GM12878 (cell line): ENCODE results near the gene CELF2. TPM values are rescaled to one million over a fixed set of nuclear protein-coding genes. Genes with fewer than 3 reads are reported as not detected.

ENCODE experiments used
- ATAC-seq: fragments of 200-7000 bp; cut with Tn5 transposase; 3 replicates; pipeline ENCODE4 v1.9.1; 2020; ENCODE audit warnings: mild to moderate bottlenecking, moderate library complexity
- BruUV-seq: library from RNA; stranded (reverse); fragments of 400-500 nt; replicated peaks from 2 replicates; lab custom pipeline; 2021; lab: Mats Ljungman, UMichigan
- CTCF ChIA-PET: fragments of 300-600 bp; sonication (Branson Sonifier 250); formaldehyde crosslinking; extraction: SDS; loops from one replicate; lab custom pipeline; 2021; ENCODE audit warnings: inconsistent platforms; lab: Yijun Ruan, JAX
- POLR2A ChIA-PET: fragments of 350-600 bp; formaldehyde crosslinking; extraction: SDS; loops from one replicate; lab custom pipeline; 2021; ENCODE audit warnings: inconsistent platforms; lab: Charles Lee
- RAD21 ChIA-PET: fragments of 300-600 bp; sonication (Branson Sonifier 250); formaldehyde crosslinking; loops from one replicate; lab custom pipeline; 2023; ENCODE audit warnings: antibody characterized with exemption; ENCODE audit not compliant: unreplicated experiment; lab: Charles Lee
- SMC1A ChIA-PET: fragments of 300-600 bp; sonication (Branson Sonifier 250); formaldehyde crosslinking; loops from one replicate; lab custom pipeline; 2023; ENCODE audit not compliant: unreplicated experiment, uncharacterized antibody; lab: Charles Lee
- DNase-seq: peaks from one replicate; pipeline ENCODE4 v3.0.0-alpha.2; 2011; ENCODE audit warnings: low read depth, low spot score
- FAIRE-seq: peaks from 3 replicates; lab custom pipeline; 2011; peaks lifted over from hg19 to GRCh38; lab: Jason Lieb, UNC
- H2AFZ ChIP-seq: 2 replicates; pipeline ENCODE4 v1.6.0; 2011; ENCODE audit warnings: low read depth, low read length, control low read depth; ENCODE audit not compliant: control insufficient read depth
- H3K27ac ChIP-seq: 2 replicates; pipeline ENCODE4 v1.5.1; 2011; ENCODE audit warnings: control low read depth; ENCODE audit not compliant: control insufficient read depth, insufficient read depth
- H3K27me3 ChIP-seq, 2 experiments: replicated peaks in 1 of 2; 2 replicates each; pipeline versions ENCODE4 v1.6.0 to v1.6.1; 2011; ENCODE audit warnings: low read length in 1 of 2; ENCODE audit not compliant: control insufficient read depth in 2 of 2, insufficient read depth in 2 of 2
- H3K36me3 ChIP-seq, 2 experiments: 2 replicates each; pipeline ENCODE4 v1.5.1; 2011; ENCODE audit warnings: low read length in 1 of 2; ENCODE audit not compliant: control insufficient read depth in 2 of 2, insufficient read depth in 2 of 2
- H3K4me1 ChIP-seq: 2 replicates; pipeline ENCODE4 v1.6.1; 2011; ENCODE audit warnings: mild to moderate bottlenecking, low read length, moderate library complexity, mixed read lengths; ENCODE audit not compliant: control insufficient read depth, insufficient read depth
- H3K4me2 ChIP-seq: 2 replicates; pipeline ENCODE4 v1.6.0; 2011; ENCODE audit warnings: control low read depth; ENCODE audit not compliant: control insufficient read depth, insufficient read depth
- H3K4me3 ChIP-seq: fragments of 200-600 bp; sonication (generic); 2 replicates; pipeline ENCODE4 v1.5.1; 2016
- H3K79me2 ChIP-seq: 2 replicates; pipeline ENCODE4 v1.6.0; 2011; ENCODE audit warnings: low read length; ENCODE audit not compliant: control insufficient read depth, insufficient read depth
- H3K9ac ChIP-seq: 2 replicates; pipeline ENCODE4 v1.8.0; 2011; ENCODE audit warnings: low read length, control low read depth, mixed read lengths; ENCODE audit not compliant: control insufficient read depth, insufficient read depth
- H3K9me3 ChIP-seq: replicated peaks from 3 replicates; pipeline ENCODE4 v1.5.1; 2011; ENCODE audit warnings: mild to moderate bottlenecking, low read length; ENCODE audit not compliant: control insufficient read depth, insufficient read depth
- H4K20me1 ChIP-seq: 2 replicates; pipeline ENCODE4 v1.6.0; 2011; ENCODE audit not compliant: control insufficient read depth, insufficient read depth
- CBFB ChIP-seq: IDR thresholded peaks from 2 replicates; pipeline ENCODE4 v1.6.1; 2016; ENCODE audit warnings: antibody characterized with exemption, low read depth
- MTA2 ChIP-seq: fragments of 450-650 bp; IDR thresholded peaks from 2 replicates; pipeline ENCODE4 v1.6.1; 2016; ENCODE audit warnings: low read depth, mild to moderate bottlenecking, moderate library complexity
- MTA3 ChIP-seq: IDR thresholded peaks from 2 replicates; pipeline ENCODE4 v1.6.1; 2012; ENCODE audit warnings: low read length, inconsistent platforms, borderline replicate concordance
- RAD21 ChIP-seq: IDR thresholded peaks from 2 replicates; pipeline ENCODE4 v1.6.1; 2011; ENCODE audit warnings: mild to moderate bottlenecking, low read depth, low read length, moderate library complexity; ENCODE audit not compliant: insufficient read depth
- SIX5 ChIP-seq: IDR thresholded peaks from 2 replicates; pipeline ENCODE4 v1.6.1; 2011; ENCODE audit warnings: mild to moderate bottlenecking, low read depth, low read length, moderate library complexity; ENCODE audit not compliant: severe bottlenecking
- WGBS: methylation state at CpG from one replicate; pipeline ENCODE4 v1.1.6; 2016; ENCODE audit warnings: low lambda C conversion rate; ENCODE audit not compliant: insufficient replicate concordance, insufficient coverage; ENCODE audit errors: missing lambda C conversion rate; 5-methylcytosine and 5-hydroxymethylcytosine counted together
- in situ Hi-C: fragments of 300-500 bp; cut with MboI; formaldehyde crosslinking; loops from 9 replicates; pipeline ENCODE4 v1.14.3; 2018; ENCODE audit warnings: mixed read lengths
- intact Hi-C: fragments of 100-400 bp; cut with micrococcal nuclease; formaldehyde crosslinking; loops from one replicate; pipeline ENCODE4 v1.14.2; 2022; ENCODE audit not compliant: unreplicated experiment
- polyA plus RNA-seq, 11 experiments: library from polyadenylated mRNA; depleted of rRNA in 4 of 11; unstranded in 6 of 11; stranded (reverse) in 5 of 11; fragments of >200 nt; fragmentation: Nextera tagmentation in 4 of 11; fragmentation: Illumina TruSeq in 1 of 11; extraction: Ambion mirVana in 4 of 11; extraction: Trizol in 1 of 11; gene quantifications; 1 replicate in 1 of 11; 2 replicates in 10 of 11; pipeline versions ENCODE4 v1.2.1 to v1.2.3, GENCODE V29; 2011 to 2016; ENCODE audit warnings: inconsistent platforms in 2 of 11, missing spikeins in 2 of 11, low read depth in 1 of 11
- total RNA-seq, 4 experiments: library from RNA; depleted of rRNA in 3 of 4; stranded (reverse); fragments of >200 nt in 3 of 4; fragmentation: Illumina TruSeq in 1 of 4; extraction: Trizol in 1 of 4; gene quantifications; 2 replicates each; pipeline versions ENCODE4 v1.2.1 to v1.2.3, GENCODE V29; 2013 to 2021
- TF ChIP-seq, protein P1 (sequence below): fragments of 450-650 bp; IDR thresholded peaks from 2 replicates; pipeline ENCODE4 v1.6.1; 2017; ENCODE audit warnings: mild to moderate bottlenecking, moderate library complexity

The CELF2 gene
- total and polyA plus RNA-seq, 10 of the 15 experiments (the other 5 are each of a cell fraction or from before 2014, with no cell fraction given), result 20.8 to 129 (median 86.3) TPM

DNA sequence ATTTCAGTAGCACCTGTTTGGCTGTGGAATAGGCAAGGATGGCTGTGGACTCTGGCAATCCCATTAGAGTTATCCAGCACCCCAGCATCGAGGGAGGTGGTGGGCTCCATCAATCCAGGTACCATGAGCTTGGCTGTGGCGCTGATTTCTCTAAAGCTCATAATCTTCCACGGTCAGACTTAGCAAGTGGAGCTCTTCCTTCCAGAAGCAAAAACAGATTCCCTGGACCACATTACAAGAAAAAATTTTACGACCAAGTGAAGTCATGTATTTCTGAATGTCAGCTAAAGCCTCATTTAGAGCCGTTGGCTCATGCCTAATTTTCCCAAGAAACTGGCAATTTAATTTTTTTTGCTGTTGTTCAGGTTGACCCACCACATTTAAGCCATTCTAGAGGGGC, 135.1 kb downstream of the CELF2 start (continued):
- TF ChIP-seq, protein P1, sequence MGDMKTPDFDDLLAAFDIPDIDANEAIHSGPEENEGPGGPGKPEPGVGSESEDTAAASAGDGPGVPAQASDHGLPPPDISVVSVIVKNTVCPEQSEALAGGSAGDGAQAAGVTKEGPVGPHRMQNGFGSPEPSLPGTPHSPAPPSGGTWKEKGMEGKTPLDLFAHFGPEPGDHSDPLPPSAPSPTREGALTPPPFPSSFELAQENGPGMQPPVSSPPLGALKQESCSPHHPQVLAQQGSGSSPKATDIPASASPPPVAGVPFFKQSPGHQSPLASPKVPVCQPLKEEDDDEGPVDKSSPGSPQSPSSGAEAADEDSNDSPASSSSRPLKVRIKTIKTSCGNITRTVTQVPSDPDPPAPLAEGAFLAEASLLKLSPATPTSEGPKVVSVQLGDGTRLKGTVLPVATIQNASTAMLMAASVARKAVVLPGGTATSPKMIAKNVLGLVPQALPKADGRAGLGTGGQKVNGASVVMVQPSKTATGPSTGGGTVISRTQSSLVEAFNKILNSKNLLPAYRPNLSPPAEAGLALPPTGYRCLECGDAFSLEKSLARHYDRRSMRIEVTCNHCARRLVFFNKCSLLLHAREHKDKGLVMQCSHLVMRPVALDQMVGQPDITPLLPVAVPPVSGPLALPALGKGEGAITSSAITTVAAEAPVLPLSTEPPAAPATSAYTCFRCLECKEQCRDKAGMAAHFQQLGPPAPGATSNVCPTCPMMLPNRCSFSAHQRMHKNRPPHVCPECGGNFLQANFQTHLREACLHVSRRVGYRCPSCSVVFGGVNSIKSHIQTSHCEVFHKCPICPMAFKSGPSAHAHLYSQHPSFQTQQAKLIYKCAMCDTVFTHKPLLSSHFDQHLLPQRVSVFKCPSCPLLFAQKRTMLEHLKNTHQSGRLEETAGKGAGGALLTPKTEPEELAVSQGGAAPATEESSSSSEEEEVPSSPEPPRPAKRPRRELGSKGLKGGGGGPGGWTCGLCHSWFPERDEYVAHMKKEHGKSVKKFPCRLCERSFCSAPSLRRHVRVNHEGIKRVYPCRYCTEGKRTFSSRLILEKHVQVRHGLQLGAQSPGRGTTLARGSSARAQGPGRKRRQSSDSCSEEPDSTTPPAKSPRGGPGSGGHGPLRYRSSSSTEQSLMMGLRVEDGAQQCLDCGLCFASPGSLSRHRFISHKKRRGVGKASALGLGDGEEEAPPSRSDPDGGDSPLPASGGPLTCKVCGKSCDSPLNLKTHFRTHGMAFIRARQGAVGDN, result no peak

DNA sequence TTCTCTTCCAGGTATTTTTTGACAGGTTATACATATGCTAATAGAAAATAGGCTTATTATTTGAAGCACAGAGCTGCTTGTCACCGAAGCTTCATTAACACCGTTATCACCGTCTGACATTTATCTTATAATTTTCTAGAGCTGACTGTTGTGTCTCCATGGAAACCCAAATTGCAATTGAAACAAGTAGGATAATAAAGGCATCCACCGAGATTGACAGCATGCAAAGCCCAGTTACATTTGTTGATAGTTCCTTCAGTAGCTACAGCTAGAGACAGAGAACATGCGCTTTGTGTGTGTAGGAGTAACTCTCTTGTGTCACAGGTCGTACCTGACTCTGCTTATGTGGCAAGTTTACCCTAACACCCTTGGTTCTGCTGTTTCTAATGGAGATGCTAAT, 135.6 kb downstream of the CELF2 start:
- intact Hi-C loops, result no loop called here

More for the DNA sequence above, 135.6 kb downstream of the CELF2 start:
- ChIA-PET POLR2A (no interaction called here), SMC1A (interaction anchor here (0.6 to 1.8 kb wide), 7 partner anchors 8 to 134 kb away, joined by 3 to 6 read pairs (median 3); no protein-coding TSS in a partner anchor), RAD21 (interaction anchor here (1.5 kb wide), 1 partner anchor 12 kb away, joined by 5 read pairs; no protein-coding TSS in a partner anchor), CTCF (interaction anchor here (1.0 to 1.1 kb wide), 2 partner anchors 12 to 14 kb away, joined by 3 read pairs; no protein-coding TSS in a partner anchor)
- Histone ChIP-seq H3K9ac (no peak overlapping the region), H3K4me2 (no peak overlapping the region), H3K36me3 (no peaks in the 10 kb centered on the region), H4K20me1 (no peaks in the 10 kb centered on the region), H3K79me2 (no peaks in the 10 kb centered on the region), H3K4me3 (no peak overlapping the region), H3K4me1 (peaks cover 9% of the 10 kb centered on the region; the same call in 1 of the 2 replicates), H3K27ac (no peak overlapping the region), H2AFZ (no peak overlapping the region), H3K9me3 (no peaks in the 10 kb centered on the region), H3K27me3 (no peaks in the 10 kb centered on the region)
- DNase-seq (no peak), FAIRE-seq (no peak), ATAC-seq (no peak)
- in situ Hi-C loops, result no loop called here
- TF ChIP-seq MTA3 (no peak), MTA2 (no peak), SIX5 (no peak), RAD21 (no peak), CBFB (no peak)
- BruUV-seq, result no TSS peak
- WGBS, result 93% methylated on average over 6 of the region's 6 CpGs
